HG02943 (cell line): ENCODE results near the gene TIMM21.

Source experiments
- ATAC-seq: cut with Tn5 transposase; IDR thresholded peaks from one replicate; pipeline ENCODE4 v1.9.1; 2021; ENCODE audit warnings: mild to moderate bottlenecking, low read depth, moderate library complexity; ENCODE audit not compliant: unreplicated experiment

Gene TIMM21

GRCh38 chr18:74185860-74186259 lies 37.5 kb downstream of the TIMM21 start:
- no peak for ATAC-seq

- no peak for ATAC-seq
Measured at GRCh38 chr18:74186661-74187060, 38.3 kb downstream of the TIMM21 start.

- ATAC-seq = no peak
Measured at GRCh38 chr18:74190086-74190485, 41.8 kb downstream of the TIMM21 start.

- ATAC-seq = no peak
Measured at GRCh38 chr18:74191577-74191976, 43.3 kb downstream of the TIMM21 start.

GRCh38 chr18:74194691-74195090 lies 46.4 kb downstream of the TIMM21 start:
- ATAC-seq = no peak

- ATAC-seq = peak; percentile 87
Measured at GRCh38 chr18:74196220-74197119, 48.1 kb downstream of the TIMM21 start.

GRCh38 chr18:74197705-74198341 lies 49.5 kb downstream of the TIMM21 start:
- ATAC-seq = no peak

GRCh38 chr18:74198453-74198852 lies 50.1 kb downstream of the TIMM21 start:
- ATAC-seq = no peak

GRCh38 chr18:74200780-74201179 lies 52.5 kb downstream of the TIMM21 start:
- no peak for ATAC-seq

- ATAC-seq = no peak
Measured at GRCh38 chr18:74203811-74204210, 55.5 kb downstream of the TIMM21 start.

- ATAC-seq = no peak
Measured at GRCh38 chr18:74204526-74205152, 56.3 kb downstream of the TIMM21 start.
